Measurements from ENCODE around the gene RABIF. TPM values are rescaled to one million over a fixed set of nuclear protein-coding genes. Genes with fewer than 3 reads are reported as not detected.
"Not testable (repeated sequence)": the region's sequence is repeated elsewhere in the genome, so short reads cannot be mapped to it uniquely, and the experiment has no call there.

RABIF gene
- total RNA-seq, 1 donor from 2014 or later, result 15.1 TPM

DNA sequence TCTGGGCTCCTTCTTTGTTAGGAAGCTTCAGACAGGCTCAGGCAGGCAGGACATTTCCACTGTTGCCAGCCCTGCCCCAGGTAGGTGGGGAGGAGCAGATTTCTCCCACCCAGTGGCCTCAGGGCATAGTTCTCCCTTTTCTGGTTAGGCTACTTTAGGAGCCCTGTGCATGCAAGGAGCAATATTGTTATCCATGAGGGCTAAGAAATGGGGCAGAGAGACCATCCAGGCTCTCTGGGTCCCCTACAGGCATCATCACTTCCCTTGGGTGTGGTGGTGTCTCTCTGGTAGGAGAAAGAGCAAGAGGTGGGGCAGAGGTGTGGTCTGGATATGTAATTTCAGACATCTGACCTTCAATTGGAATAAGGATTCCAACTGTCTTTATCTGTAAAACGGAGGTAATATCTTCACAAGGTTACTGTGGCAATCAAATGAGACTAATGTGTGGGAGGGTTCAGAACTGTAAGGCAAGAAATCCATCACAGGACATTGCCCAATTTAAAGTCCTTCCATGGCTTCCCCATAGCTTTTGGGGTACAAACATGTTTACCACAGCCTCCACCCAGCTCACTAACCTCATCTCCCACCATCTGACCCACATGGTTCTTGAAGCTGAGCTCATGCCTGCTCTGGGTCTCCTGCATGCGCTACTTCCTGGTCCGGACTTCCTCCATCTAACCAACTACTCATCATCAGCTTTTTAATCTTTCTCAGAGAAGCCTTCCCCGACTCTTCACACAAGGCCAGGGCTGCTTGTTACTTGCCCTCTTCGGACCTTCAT is 52.1 kb downstream of the RABIF start:
- intact Hi-C loops (cut with micrococcal nuclease), result no loop called here

DNA sequence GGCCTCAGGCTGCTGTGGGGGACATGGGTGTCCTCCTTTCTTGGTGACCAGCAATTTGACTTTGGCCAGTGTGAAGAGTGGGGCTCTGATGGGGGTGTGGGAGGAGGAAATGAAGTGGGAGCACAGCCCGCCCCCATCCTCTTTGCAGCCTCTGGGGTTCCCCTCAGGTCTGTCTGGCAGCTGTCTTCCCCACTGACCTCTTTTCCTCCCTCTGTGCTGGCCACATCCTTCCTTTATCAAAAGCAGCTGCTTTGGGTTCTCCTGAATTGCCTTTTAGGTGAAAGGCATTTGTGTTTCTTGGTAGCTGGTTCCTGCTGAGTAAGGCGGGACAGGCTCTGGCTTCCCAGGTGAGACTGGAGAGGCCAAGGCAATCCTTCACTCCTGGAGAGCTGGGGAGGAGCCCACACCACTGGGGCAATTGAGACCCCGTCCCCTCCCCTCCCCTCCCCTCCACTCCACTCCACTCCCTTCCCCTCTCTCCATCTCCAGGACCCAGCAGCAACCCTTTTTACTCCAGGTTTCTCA is 53.3 kb downstream of the RABIF start:
- intact Hi-C loops (cut with micrococcal nuclease), result no loop called here

DNA sequence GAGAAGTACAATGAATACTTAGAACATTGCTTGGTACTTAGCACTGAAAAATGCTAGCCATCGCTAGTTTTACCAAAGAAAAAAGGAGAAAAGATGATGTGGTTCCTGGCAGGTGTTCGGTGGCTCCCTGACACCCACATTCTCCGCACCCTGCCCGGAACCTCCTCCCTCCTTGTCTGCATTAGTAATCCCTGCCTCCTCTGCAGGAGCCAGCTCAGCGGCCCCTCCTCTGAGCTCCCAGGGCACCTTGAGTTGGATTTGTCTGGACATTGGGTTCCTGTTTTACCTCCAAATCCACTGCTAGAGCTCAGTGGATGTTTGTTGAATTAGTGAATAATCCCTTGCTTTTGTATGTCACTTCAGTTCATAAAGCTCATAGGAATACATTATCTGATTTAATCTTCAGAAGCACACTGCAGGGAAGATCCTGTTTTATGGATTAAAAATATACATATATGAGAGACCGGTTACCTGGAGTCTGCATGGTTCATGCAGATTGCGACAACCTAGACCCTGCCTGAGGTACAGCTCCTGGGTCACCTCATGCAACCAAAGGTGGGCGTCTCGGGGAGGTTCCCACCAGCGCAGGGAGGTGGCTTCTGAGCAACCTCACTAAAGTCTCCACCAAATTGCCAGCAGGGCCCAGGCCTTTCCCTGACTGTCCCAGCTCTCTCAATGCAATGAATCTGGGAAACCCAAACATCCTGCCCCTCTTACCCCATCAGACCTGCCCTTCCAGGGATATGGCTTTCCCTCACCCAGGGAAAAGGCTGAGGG is 54.0 kb downstream of the RABIF start:
- intact Hi-C loops (cut with micrococcal nuclease), result no loop called here

DNA sequence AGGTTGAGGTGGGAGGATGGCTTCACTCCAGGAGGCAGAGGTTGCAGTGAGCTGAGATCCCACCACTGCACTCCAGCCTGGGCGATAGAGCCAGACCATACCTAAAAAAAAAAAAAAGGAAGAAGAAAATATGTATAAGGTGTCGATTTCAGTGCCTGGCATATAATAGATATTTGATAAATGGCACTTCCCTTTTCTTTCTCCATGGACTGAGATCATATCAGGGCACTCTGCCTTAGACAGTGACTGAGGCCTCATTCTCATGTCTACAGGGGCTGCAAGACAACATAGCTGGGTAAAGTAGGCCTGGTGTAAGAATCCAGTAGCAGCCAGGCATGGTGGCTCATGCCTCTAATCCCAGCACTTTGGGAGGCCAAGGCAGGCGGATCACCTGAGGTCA is 57.0 kb downstream of the RABIF start:
- intact Hi-C loops (cut with micrococcal nuclease), result no loop called here

DNA sequence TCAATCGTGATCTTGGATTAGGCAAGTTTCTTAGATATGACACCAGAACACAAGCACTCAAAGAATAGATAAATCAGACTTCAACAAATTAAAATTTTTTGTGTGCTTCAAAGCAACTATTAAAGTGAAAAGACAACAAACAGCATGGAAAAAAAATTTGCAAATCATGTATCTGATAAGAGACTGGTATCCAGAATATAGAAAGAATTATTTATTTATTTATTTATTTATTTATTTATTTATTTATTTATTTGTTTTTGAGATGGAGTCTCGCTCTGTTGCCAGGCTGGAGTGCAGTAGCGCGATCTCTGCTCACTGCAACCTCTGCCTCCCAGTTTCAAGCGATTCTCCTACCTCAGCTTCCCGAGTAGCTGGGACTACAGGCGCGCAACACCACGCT is 59.7 kb downstream of the RABIF start:
- intact Hi-C loops (cut with micrococcal nuclease), result not testable (repeated sequence)

Other genes with a start within 250 kb of the RABIF start
- not detected in 2 replicates for gene SYT2, start 178.7 kb downstream of the RABIF start, total RNA-seq
- gene KDM5B, start 80.7 kb downstream of the RABIF start, total RNA-seq, result 51.1 and 59.0 TPM in 2 replicates
- gene PCAT6, start 78.2 kb downstream of the RABIF start, total RNA-seq, result not detected in 2 replicates
- 29.6 and 30.9 TPM in 2 replicates for gene KLHL12, start 38.1 kb upstream of the RABIF start, total RNA-seq
- gene ADIPOR1, start 69.2 kb upstream of the RABIF start, total RNA-seq, result 65.3 and 68.3 TPM in 2 replicates
- 20.1 and 22.1 TPM in 2 replicates for gene CYB5R1, start 78.1 kb upstream of the RABIF start, total RNA-seq
- gene TMEM183A, start 118.2 kb upstream of the RABIF start, total RNA-seq, result 64.8 and 69.5 TPM in 2 replicates
- 5.0 and 5.6 TPM in 2 replicates for gene PPFIA4, start 137.3 kb upstream of the RABIF start, total RNA-seq
- gene MYOG, start 196.9 kb upstream of the RABIF start, total RNA-seq, result not detected in 2 replicates
- not detected in 2 replicates for gene ADORA1, start 238.6 kb upstream of the RABIF start, total RNA-seq

Data from T-helper 2 cell treated with Interferon-gamma antibody and Interleukin-4, amounts not matched to agents 100 ng/mL and 5 ng/mL, for 36 hours (primary cell).